Measurements from ENCODE around the gene CFAP77.
A peak's percentile ranks its signal among the peaks of the same experiment; 100 is the strongest.

The CFAP77 gene

GRCh38 chr9:132456241-132456640 is 46.2 kb downstream of the CFAP77 start:
- no peak for DNase-seq (ENCODE audit: low read depth)

- no peak for DNase-seq (ENCODE audit: low read depth)
These were observed 47.7 kb downstream of the CFAP77 start for GRCh38 chr9:132457504-132458236.

GRCh38 chr9:132458432-132458831 is 48.4 kb downstream of the CFAP77 start:
- no peak for DNase-seq (ENCODE audit: low read depth)

- no peak for DNase-seq (ENCODE audit: low read depth)
These were observed 49.6 kb downstream of the CFAP77 start for GRCh38 chr9:132459661-132460060.

GRCh38 chr9:132460240-132460639 is 50.2 kb downstream of the CFAP77 start:
- no peak for DNase-seq (ENCODE audit: low read depth)

GRCh38 chr9:132461281-132461896 is 51.4 kb downstream of the CFAP77 start:
- no peak for DNase-seq (ENCODE audit: low read depth)

- no peak for DNase-seq (ENCODE audit: low read depth)
These were observed 52.0 kb downstream of the CFAP77 start for GRCh38 chr9:132461971-132462370.

GRCh38 chr9:132464547-132464946 is 54.5 kb downstream of the CFAP77 start:
- DNase-seq (ENCODE audit: low read depth) = no peak

- no peak for DNase-seq (ENCODE audit: low read depth)
These were observed 55.2 kb downstream of the CFAP77 start for GRCh38 chr9:132465131-132465635.

GRCh38 chr9:132472199-132472598 is 62.2 kb downstream of the CFAP77 start:
- DNase-seq (ENCODE audit: low read depth) = no peak

GRCh38 chr9:132472599-132472998 is 62.6 kb downstream of the CFAP77 start:
- no peak for DNase-seq (ENCODE audit: low read depth)

GRCh38 chr9:132474253-132474652 is 64.2 kb downstream of the CFAP77 start:
- DNase-seq (ENCODE audit: low read depth) = no peak

GRCh38 chr9:132478353-132479050 is 68.5 kb downstream of the CFAP77 start:
- DNase-seq (ENCODE audit: low read depth) = no peak

- no peak for DNase-seq (ENCODE audit: low read depth)
These were observed 69.7 kb downstream of the CFAP77 start for GRCh38 chr9:132479733-132480132.

- DNase-seq (ENCODE audit: low read depth) = no peak
These were observed 71.2 kb downstream of the CFAP77 start for GRCh38 chr9:132481053-132481849.

GRCh38 chr9:132482196-132482813 is 72.3 kb downstream of the CFAP77 start:
- DNase-seq (ENCODE audit: low read depth) = no peak

GRCh38 chr9:132485393-132485792 is 75.4 kb downstream of the CFAP77 start:
- DNase-seq (ENCODE audit: low read depth) = no peak

- DNase-seq (ENCODE audit: low read depth) = peak; percentile 15
These were observed 76.8 kb downstream of the CFAP77 start for GRCh38 chr9:132486706-132487350.

- no peak for DNase-seq (ENCODE audit: low read depth)
These were observed 77.4 kb downstream of the CFAP77 start for GRCh38 chr9:132487351-132487791.

- no peak for DNase-seq (ENCODE audit: low read depth)
These were observed 78.0 kb downstream of the CFAP77 start for GRCh38 chr9:132487980-132488535.

GRCh38 chr9:132488626-132489025 is 78.6 kb downstream of the CFAP77 start:
- DNase-seq (ENCODE audit: low read depth) = no peak
